K562 (cell line): ENCODE results near the gene CMTM1. TPM values are rescaled to one million over a fixed set of nuclear protein-coding genes. Genes with fewer than 3 reads are reported as not detected.

ENCODE experiments used
- ELF1 ChIP-seq: fragments of 200-800 bp; sonication (Bioruptor generic); IDR thresholded peaks from 2 replicates; pipeline ENCODE4 v1.6.1; 2016; ENCODE audit warnings: missing genetic modification characterization, missing compliant biosample characterization
- HDAC3 ChIP-seq: fragments of 450-650 bp; IDR thresholded peaks from 2 replicates; pipeline ENCODE4 v1.6.1; 2018; ENCODE audit warnings: borderline replicate concordance, mild to moderate bottlenecking, moderate library complexity; ENCODE audit not compliant: partially characterized antibody
- HMBOX1 ChIP-seq: sonication (generic); IDR thresholded peaks from 2 replicates; pipeline ENCODE4 v1.6.1; 2016
- HNRNPL ChIP-seq: fragments of 200-400 bp; formaldehyde crosslinking; IDR thresholded peaks from 2 replicates; pipeline ENCODE4 v1.6.1; 2017; ENCODE audit warnings: low read depth, mild to moderate bottlenecking, low read length
- RHOXF2B ChIP-seq: fragments of 250-450 bp; sonication (Bioruptor Pico); conservative IDR thresholded peaks from 2 replicates; pipeline ENCODE4 v1.5.1; 2021
- SMAD4 ChIP-seq: fragments of 250-450 bp; sonication (Bioruptor Pico); conservative IDR thresholded peaks from 2 replicates; pipeline ENCODE4 v1.8.0; 2021; ENCODE audit warnings: inconsistent platforms, mild to moderate bottlenecking, moderate library complexity
- ZBTB40 ChIP-seq, 2 experiments: fragments of 450-650 bp in 1 of 2; sonication (generic) in 1 of 2; formaldehyde crosslinking in 1 of 2; IDR thresholded peaks; 2 replicates each; pipeline versions ENCODE4 v1.7.1 to v1.9.0; 2016 to 2022; ENCODE audit warnings: inconsistent platforms in 1 of 2, mild to moderate bottlenecking in 1 of 2, missing genetic modification reagents in 1 of 2
- ZNF197 ChIP-seq: fragments of 200-800 bp; sonication (Bioruptor generic); IDR thresholded peaks from 2 replicates; pipeline ENCODE4 v1.6.1; 2016; ENCODE audit warnings: low read depth, missing genetic modification characterization, missing compliant biosample characterization
- ZNF384 ChIP-seq: IDR thresholded peaks from 2 replicates; pipeline ENCODE4 v1.6.1; 2012; ENCODE audit warnings: low read depth, low read length, improper control_type of control experiment
- polyA plus RNA-seq, 8 experiments: library from polyadenylated mRNA; depleted of rRNA in 4 of 8; stranded (reverse) in 5 of 8; unstranded in 3 of 8; fragments of >200 nt; fragmentation: Nextera tagmentation in 2 of 8; fragmentation: Illumina TruSeq in 1 of 8; extraction: Ambion mirVana in 2 of 8; extraction: Trizol in 1 of 8; gene quantifications; 2 replicates each; pipeline versions ENCODE4 v1.2.1 to v1.2.3, GENCODE V29; 2011 to 2014; ENCODE audit warnings: inconsistent platforms in 1 of 8, missing spikeins in 1 of 8
- total RNA-seq, 7 experiments: library from RNA; depleted of rRNA in 6 of 7; stranded (reverse); fragments of >200 nt in 6 of 7; fragmentation: Illumina TruSeq in 2 of 7; extraction: Trizol in 2 of 7; gene quantifications; 2 replicates each; pipeline versions ENCODE4 v1.2.1 to v1.2.3, GENCODE V29; 2011 to 2021; ENCODE audit warnings: low replicate concordance in 1 of 7

The CMTM1 gene
- total and polyA plus RNA-seq, 9 of the 15 experiments (the other 6 are each of a cell fraction or from before 2014, with no cell fraction given): 0.25 to 2.6 (median 1.1) TPM; not detected in 2

- TF ChIP-seq RHOXF2B (no peak), ZNF197 (CRISPR knock-in tag) (0 out of 2 replicates have a peak, but pooled peaks have one; percentile 6), ZBTB40 (IDR thresholded peaks at IDR 0.05) (peak; percentile 4; the same call in 1 of the 2 replicates), ZBTB40 (CRISPR knock-in tag; IDR thresholded peaks at IDR 0.05) (no peak), HDAC3 (no peak), HNRNPL (no peak), ZNF384 (0 out of 2 replicates have a peak, but pooled peaks have one; percentile 18), HMBOX1 (peak; percentile 87), ELF1 (tag) (0 out of 2 replicates have a peak, but pooled peaks have one; percentile 23), SMAD4 (no peak)
Observed at GRCh38 chr16:66553223-66553622, 13.0 kb upstream of the CMTM1 start (continued).
